Measurements from ENCODE around the gene POM121L2.

Gene POM121L2

DNA sequence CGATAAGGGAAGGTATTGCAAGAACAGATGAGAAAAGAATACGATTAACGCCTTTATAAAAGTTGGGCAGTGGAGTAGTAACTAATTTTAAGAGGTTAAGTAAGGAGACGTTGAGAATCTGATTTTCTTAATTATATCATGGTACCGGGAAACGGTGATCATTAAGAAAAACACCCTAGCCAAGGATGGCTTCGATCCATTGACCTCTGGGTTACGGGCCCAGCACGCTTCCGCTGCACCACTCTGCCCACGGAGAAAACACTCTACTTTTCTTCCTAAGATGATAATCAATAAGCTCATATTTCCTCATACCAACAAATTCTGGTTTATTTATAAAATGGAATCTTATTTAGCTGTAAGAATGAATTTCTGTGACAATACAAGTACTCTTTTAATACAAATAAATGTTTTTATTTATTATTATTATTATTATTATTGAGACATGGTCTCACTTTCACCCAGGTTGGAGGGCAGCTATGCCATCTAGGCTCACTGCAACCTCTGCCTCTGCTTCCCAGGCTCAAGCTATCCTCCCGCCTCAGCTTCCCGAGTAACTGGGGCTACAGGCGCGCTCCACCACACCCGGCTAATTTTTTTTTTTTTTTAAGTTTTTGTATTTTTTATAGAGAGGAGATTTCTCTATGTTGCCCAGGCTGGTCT is 8.3 kb downstream of the POM121L2 start:
- TF ChIP-seq GATA2 (IDR thresholded peaks at IDR 0.05; ENCODE audit: low read depth, low read length) (no peak), GATA3 (IDR thresholded peaks at IDR 0.05; ENCODE audit: low read depth, low read length) (no peak)

- no peak for TF ChIP-seq GATA2 (IDR thresholded peaks at IDR 0.05; ENCODE audit: low read depth, low read length)
- TF ChIP-seq GATA3 (IDR thresholded peaks at IDR 0.05; ENCODE audit: low read depth, low read length): no peak
Measured at GRCh38 chr6:27297857-27298730, 14.0 kb downstream of the POM121L2 start.

GRCh38 chr6:27297484-27297856 is 14.6 kb downstream of the POM121L2 start:
- TF ChIP-seq GATA2 (IDR thresholded peaks at IDR 0.05; ENCODE audit: low read depth, low read length) (no peak), GATA3 (IDR thresholded peaks at IDR 0.05; ENCODE audit: low read depth, low read length) (no peak)

DNA sequence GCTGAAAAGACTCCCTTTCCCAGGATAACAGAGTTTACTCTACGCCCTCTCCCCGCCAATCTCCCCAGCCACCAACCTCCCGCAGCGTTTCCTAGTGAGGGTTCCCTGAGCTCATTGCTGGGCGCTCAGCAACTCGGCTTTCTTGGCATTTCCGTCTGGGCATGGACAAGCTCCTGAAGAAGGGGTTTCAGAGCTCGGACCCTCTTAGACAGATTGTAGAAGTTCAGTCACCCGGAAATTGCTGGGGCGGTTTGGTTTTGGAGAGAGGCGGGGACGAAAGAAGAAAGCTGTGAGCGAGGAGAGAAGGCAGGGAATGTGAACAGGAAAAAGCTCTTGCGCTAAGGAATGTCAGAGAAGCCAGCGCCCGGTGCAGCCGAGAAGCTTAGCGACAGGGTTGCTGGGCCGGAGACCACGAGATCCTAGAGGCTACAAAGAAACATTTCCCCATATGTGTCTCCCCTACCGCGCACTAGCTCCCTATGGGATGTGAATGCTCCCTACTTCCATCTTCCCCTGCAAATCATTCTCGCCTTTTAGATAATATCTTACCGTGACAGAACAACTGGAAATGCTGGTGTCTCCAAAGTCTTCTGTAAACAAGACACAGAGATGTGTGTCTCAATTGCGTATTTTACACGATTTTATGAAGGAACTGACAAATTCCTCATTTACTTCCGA is 15.8 kb downstream of the POM121L2 start:
- TF ChIP-seq GATA2 (IDR thresholded peaks at IDR 0.05; ENCODE audit: low read depth, low read length): no peak

DNA sequence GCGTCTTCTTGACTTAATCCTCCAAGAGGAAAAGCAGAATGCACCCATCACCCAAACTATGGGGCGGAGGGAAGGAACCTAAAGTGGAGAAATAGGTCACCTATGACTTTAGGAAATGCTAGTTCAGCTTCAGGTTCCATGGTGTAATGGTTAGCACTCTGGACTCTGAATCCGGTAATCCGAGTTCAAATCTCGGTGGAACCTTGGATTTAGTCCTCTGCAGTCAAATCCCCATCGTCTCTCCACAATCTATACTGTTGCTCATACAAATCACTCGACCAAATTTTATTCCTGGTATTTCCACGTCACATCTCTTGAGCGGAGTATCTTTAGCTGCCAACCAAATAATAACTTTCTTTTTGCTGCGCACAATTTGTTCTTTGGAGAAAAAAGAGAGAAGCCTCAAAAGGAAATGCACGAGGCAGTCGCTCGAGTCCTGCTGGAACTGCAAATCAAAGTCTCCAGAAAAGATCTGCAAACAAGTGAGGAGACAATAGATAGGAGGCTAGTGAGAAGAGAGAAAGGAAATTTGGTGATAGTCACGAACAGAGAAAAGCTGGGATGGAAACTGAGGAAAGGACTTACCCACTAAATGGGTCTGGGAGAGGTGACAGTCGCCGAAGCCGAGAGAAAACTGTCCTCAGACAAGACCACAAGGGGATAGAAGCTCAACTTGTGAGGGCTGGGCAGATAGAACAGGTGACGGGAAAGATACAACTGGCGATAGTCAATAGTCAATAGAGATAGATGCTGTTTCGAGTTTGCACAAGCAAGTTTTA is 16.6 kb downstream of the POM121L2 start:
- no peak for TF ChIP-seq GATA3 (IDR thresholded peaks at IDR 0.05; ENCODE audit: low read depth, low read length)
- TF ChIP-seq GATA2 (IDR thresholded peaks at IDR 0.05; ENCODE audit: low read depth, low read length): no peak

- TF ChIP-seq GATA2 (IDR thresholded peaks at IDR 0.05; ENCODE audit: low read depth, low read length) (no peak), GATA3 (IDR thresholded peaks at IDR 0.05; ENCODE audit: low read depth, low read length) (no peak)
Measured at GRCh38 chr6:27294409-27294808, 17.7 kb downstream of the POM121L2 start.

- no peak for TF ChIP-seq GATA2 (IDR thresholded peaks at IDR 0.05; ENCODE audit: low read depth, low read length)
- TF ChIP-seq GATA3 (IDR thresholded peaks at IDR 0.05; ENCODE audit: low read depth, low read length): no peak
Measured at GRCh38 chr6:27293436-27294098, 18.5 kb downstream of the POM121L2 start.

DNA sequence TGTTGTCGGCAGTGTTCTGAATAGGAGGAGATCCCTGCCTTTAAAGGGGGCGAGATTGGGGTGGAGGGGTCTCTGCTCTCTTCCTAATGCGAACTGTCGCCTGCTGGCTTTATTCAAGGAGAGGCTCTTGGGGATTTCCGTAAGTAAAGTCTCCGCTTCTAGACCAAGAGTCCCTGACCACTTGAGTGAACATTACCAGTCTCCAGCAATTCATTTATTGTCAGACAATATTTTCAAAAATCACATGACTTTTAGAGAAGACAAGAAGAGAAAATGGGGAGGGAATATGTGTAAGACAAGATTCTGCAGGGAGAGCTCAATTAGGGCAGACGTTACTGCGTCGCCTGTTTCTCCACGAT is 21.2 kb downstream of the POM121L2 start:
- TF ChIP-seq GATA2 (IDR thresholded peaks at IDR 0.05; ENCODE audit: low read depth, low read length): no peak
- no peak for TF ChIP-seq GATA3 (IDR thresholded peaks at IDR 0.05; ENCODE audit: low read depth, low read length)

DNA sequence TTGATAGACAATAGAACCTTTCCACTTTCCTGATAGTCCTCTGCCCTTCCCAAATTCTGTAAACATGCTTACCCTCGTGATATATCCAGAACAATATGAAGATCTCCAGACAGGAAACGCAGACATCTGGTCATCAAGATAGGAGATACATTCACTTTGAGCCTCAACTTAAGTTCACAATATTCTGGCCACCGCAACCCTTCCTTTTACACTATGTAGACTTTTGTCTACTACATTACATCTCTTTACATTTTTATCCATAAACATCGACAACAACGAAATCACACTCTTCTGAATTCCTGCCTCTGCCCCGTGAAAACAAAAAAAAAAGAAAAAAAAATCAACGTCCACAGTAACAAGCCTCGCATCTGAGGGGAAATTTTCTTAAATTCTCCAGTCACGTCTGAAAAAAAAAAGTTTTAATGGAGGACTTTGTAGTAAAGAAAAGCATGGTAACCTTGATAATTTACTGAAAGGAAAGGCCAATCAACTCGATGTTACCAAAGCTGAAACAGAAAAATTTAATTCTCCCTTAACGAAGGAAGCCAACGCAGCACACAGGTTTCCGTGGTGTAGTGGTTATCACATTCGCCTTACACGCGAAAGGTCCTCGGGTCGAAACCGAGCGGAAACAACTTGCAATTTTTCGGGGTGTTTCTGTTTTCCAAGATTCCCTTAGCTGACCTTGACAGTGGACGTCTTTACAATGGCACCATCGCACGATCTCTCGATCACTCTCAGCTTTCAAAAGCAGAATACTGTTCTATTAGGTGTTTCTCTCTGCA is 21.8 kb downstream of the POM121L2 start:
- TF ChIP-seq GATA3 (IDR thresholded peaks at IDR 0.05; ENCODE audit: low read depth, low read length): no peak
- no peak for TF ChIP-seq GATA2 (IDR thresholded peaks at IDR 0.05; ENCODE audit: low read depth, low read length)

- TF ChIP-seq GATA3 (IDR thresholded peaks at IDR 0.05; ENCODE audit: low read depth, low read length) (no peak), GATA2 (IDR thresholded peaks at IDR 0.05; ENCODE audit: low read depth, low read length) (no peak)
Measured at GRCh38 chr6:27288136-27289044, 23.7 kb downstream of the POM121L2 start.

GRCh38 chr6:27287751-27288135 is 24.3 kb downstream of the POM121L2 start:
- TF ChIP-seq GATA3 (IDR thresholded peaks at IDR 0.05; ENCODE audit: low read depth, low read length): no peak
- no peak for TF ChIP-seq GATA2 (IDR thresholded peaks at IDR 0.05; ENCODE audit: low read depth, low read length)

- no peak for TF ChIP-seq GATA2 (IDR thresholded peaks at IDR 0.05; ENCODE audit: low read depth, low read length)
- no peak for TF ChIP-seq GATA3 (IDR thresholded peaks at IDR 0.05; ENCODE audit: low read depth, low read length)
Measured at GRCh38 chr6:27286141-27286540, 25.9 kb downstream of the POM121L2 start.

Measured in SH-SY5Y (cell line).